A549 (cell line): Measurements from ENCODE around the gene PRMT7. TPM values are rescaled to one million over a fixed set of nuclear protein-coding genes. Genes with fewer than 3 reads are reported as not detected.

Experiments
- ATAC-seq, 2 experiments: fragments of 200-7000 bp in 1 of 2; fragments of >200 bp in 1 of 2; cut with Nextera tagmentation in 1 of 2; cut with Tn5 transposase in 1 of 2; 3 replicates each; pipeline versions ENCODE4 v1.8.0 to v1.9.1; 2018 to 2020; ENCODE audit warnings: mild to moderate bottlenecking in 1 of 2, moderate library complexity in 1 of 2
- CTCF ChIA-PET: fragments of 300-600 bp; sonication (Branson Sonifier 250); formaldehyde crosslinking; extraction: SDS; loops from one replicate; lab custom pipeline; 2021; ENCODE audit warnings: antibody characterized with exemption, inconsistent platforms; lab: Yijun Ruan, JAX
- POLR2A ChIA-PET: fragments of 350-600 bp; formaldehyde crosslinking; extraction: SDS; loops from one replicate; lab custom pipeline; 2021; ENCODE audit warnings: antibody characterized with exemption, inconsistent platforms; lab: Yijun Ruan, JAX
- DNase-seq, 2 experiments: peaks; one replicate each; pipeline versions ENCODE4 v3.0.0 to v3.0.0-alpha.2; 2011 to 2016; ENCODE audit warnings: low read depth in 1 of 2, low spot score in 1 of 2
- FAIRE-seq: peaks from 2 replicates; lab custom pipeline; 2011; peaks lifted over from hg19 to GRCh38; lab: Jason Lieb, UNC
- H3K27ac ChIP-seq, 2 experiments: fragments of >200 bp; sonication (Bioruptor Twin); formaldehyde crosslinking; 3 replicates each; pipeline ENCODE4 v1.5.1; 2016 to 2017
- H3K4me1 ChIP-seq: fragments of >200 bp; sonication (Bioruptor Twin); formaldehyde crosslinking; 3 replicates; pipeline ENCODE4 v1.6.1; 2016
- H3K4me2 ChIP-seq: fragments of >200 bp; sonication (Bioruptor Twin); formaldehyde crosslinking; 3 replicates; pipeline ENCODE4 v1.6.1; 2016
- H3K4me3 ChIP-seq: fragments of >200 bp; sonication (Bioruptor Twin); formaldehyde crosslinking; 3 replicates; pipeline ENCODE4 v1.5.1; 2016
- H3K9me3 ChIP-seq: fragments of >200 bp; sonication (Bioruptor Twin); formaldehyde crosslinking; 3 replicates; pipeline ENCODE4 v1.6.1; 2016
- CHD4 ChIP-seq: fragments of 200-600 bp; sonication (generic); IDR thresholded peaks from 2 replicates; pipeline ENCODE4 v1.6.1; 2016; ENCODE audit warnings: antibody characterized with exemption, mild to moderate bottlenecking, borderline replicate concordance
- CTCF ChIP-seq: fragments of >200 bp; sonication (Bioruptor Twin); formaldehyde crosslinking; IDR thresholded peaks from 3 replicates; pipeline ENCODE4 v1.5.1; 2016
- EHF ChIP-seq: fragments of 250-450 bp; sonication (Bioruptor Pico); IDR thresholded peaks from 2 replicates; pipeline ENCODE4 v1.5.0; 2020; ENCODE audit warnings: mild to moderate bottlenecking
- ELK1 ChIP-seq: fragments of 150-350 bp; IDR thresholded peaks from 2 replicates; pipeline ENCODE4 v1.6.1; 2014; ENCODE audit warnings: low read depth, mild to moderate bottlenecking, low read length
- ESRRA ChIP-seq: fragments of 150-350 bp; IDR thresholded peaks from 2 replicates; pipeline ENCODE4 v1.6.1; 2014; ENCODE audit warnings: mild to moderate bottlenecking, low read length, borderline replicate concordance
- GATA3 ChIP-seq: IDR thresholded peaks from 2 replicates; pipeline ENCODE4 v1.6.1; 2012; ENCODE audit warnings: borderline replicate concordance
- HDAC2 ChIP-seq: fragments of 200-600 bp; sonication (generic); IDR thresholded peaks from 2 replicates; pipeline ENCODE4 v1.6.1; 2016
- HES2 ChIP-seq: fragments of >200 bp; sonication (Bioruptor Twin); formaldehyde crosslinking; IDR thresholded peaks from 2 replicates; pipeline ENCODE4 v1.6.1; 2016
- HOXA7 ChIP-seq: fragments of 250-450 bp; sonication (Bioruptor Pico); IDR thresholded peaks from 2 replicates; pipeline ENCODE4 v1.5.0; 2020; ENCODE audit warnings: mild to moderate bottlenecking, moderate library complexity
- HOXB5 ChIP-seq: fragments of 250-450 bp; sonication (Bioruptor Pico); IDR thresholded peaks from 2 replicates; pipeline ENCODE4 v1.5.0; 2020; ENCODE audit warnings: mild to moderate bottlenecking, moderate library complexity
- JUN ChIP-seq, 2 experiments: fragments of >200 bp; sonication (Bioruptor Twin); formaldehyde crosslinking; IDR thresholded peaks; 2 replicates in 1 of 2; 3 replicates in 1 of 2; pipeline ENCODE4 v1.6.1; 2016 to 2017
- JUNB ChIP-seq: fragments of >200 bp; sonication (Bioruptor Twin); formaldehyde crosslinking; IDR thresholded peaks from 2 replicates; pipeline ENCODE4 v1.6.1; 2016
- KDM1A ChIP-seq: fragments of 200-600 bp; sonication (generic); IDR thresholded peaks from 2 replicates; pipeline ENCODE4 v1.6.1; 2016; ENCODE audit warnings: low read depth, mild to moderate bottlenecking
- KDM5A ChIP-seq: fragments of 200-600 bp; sonication (generic); IDR thresholded peaks from 2 replicates; pipeline ENCODE4 v1.6.1; 2016; ENCODE audit warnings: antibody characterized with exemption, mild to moderate bottlenecking
- MAFK ChIP-seq: fragments of 450-650 bp; IDR thresholded peaks from 2 replicates; pipeline ENCODE4 v1.6.1; 2014; ENCODE audit not compliant: partially characterized antibody
- SREBF2 ChIP-seq: fragments of 450-650 bp; IDR thresholded peaks from 2 replicates; pipeline ENCODE4 v1.6.1; 2014; ENCODE audit warnings: mild to moderate bottlenecking, moderate library complexity
- WGBS: methylation state at CpG from one replicate; pipeline ENCODE4 v1.1.6; 2017; ENCODE audit errors: missing lambda C conversion rate; 5-methylcytosine and 5-hydroxymethylcytosine counted together
- polyA plus RNA-seq, 4 experiments: library from polyadenylated mRNA; depleted of rRNA in 3 of 4; stranded (reverse); fragments of >200 nt; fragmentation: RNase III in 1 of 4; extraction: RNeasy Plus Mini Kit Qiagen cat#74134 plus additional on column Dnase treatment in 1 of 4; gene quantifications; 2 replicates in 3 of 4; 3 replicates in 1 of 4; pipeline ENCODE4 v1.2.3, GENCODE V29; 2011 to 2017
- TF ChIP-seq, protein P1 (sequence below): fragments of 250-450 bp; sonication (Bioruptor Pico); IDR thresholded peaks from 2 replicates; pipeline ENCODE4 v1.5.0; 2020; ENCODE audit warnings: low read depth, mild to moderate bottlenecking, moderate library complexity
- TF ChIP-seq, protein P2 (sequence below): IDR thresholded peaks from 2 replicates; pipeline ENCODE4 v1.6.1; 2012
- TF ChIP-seq, protein P3 (sequence below): fragments of 200-600 bp; sonication (generic); IDR thresholded peaks from 2 replicates; pipeline ENCODE4 v1.6.1; 2016; ENCODE audit warnings: antibody characterized with exemption, mild to moderate bottlenecking, moderate library complexity

PRMT7 gene
- polyA plus RNA-seq, 2 of the 4 experiments (the other 2 are of a cell fraction) = 37.1 to 44.7 TPM

DNA sequence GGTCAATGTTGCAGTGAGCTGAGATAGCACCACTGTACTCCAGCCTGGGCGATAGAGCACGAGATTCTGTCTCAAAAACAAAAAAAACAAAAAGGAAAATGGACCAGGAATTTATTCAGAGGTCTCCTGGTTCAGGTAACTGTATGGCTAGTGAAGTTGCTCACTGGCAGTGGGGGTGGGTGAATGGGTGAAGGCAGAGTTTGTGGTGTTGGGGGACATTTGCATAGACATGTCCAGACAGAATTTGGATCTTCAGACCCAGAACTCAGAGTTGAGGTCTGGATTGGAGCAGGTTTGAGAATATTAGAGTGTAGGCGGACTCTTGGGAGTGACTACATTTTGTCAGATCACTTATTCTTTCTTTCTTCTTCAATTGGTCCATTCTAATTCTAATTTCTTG, 82.5 kb downstream of the PRMT7 start:
- H3K4me1 ChIP-seq = no peaks in the 10 kb centered on the region
- FAIRE-seq = no peak
- no peak overlapping the region for H3K27ac ChIP-seq
- no peak overlapping the region for H3K4me2 ChIP-seq
- no peak for DNase-seq
- no peaks in the 10 kb centered on the region for H3K9me3 ChIP-seq
- TF ChIP-seq CTCF (no peak), GATA3 (no peak), SREBF2 (no peak), HDAC2 (no peak), JUNB (no peak), ELK1 (no peak), MAFK (no peak), CHD4 (no peak), KDM1A (no peak)
- TF ChIP-seq, protein P1, sequence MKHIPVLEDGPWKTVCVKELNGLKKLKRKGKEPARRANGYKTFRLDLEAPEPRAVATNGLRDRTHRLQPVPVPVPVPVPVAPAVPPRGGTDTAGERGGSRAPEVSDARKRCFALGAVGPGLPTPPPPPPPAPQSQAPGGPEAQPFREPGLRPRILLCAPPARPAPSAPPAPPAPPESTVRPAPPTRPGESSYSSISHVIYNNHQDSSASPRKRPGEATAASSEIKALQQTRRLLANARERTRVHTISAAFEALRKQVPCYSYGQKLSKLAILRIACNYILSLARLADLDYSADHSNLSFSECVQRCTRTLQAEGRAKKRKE = no peak
- TF ChIP-seq, all 56 proteins: peak for 0
- CTCF ChIA-PET = interaction anchor here (1.1 to 3.5 kb wide), 2 partner anchors 12 to 117 kb away, joined by 7 to 11 read pairs; no protein-coding TSS in a partner anchor
- WGBS = 46% methylated on average over 3 of the region's 3 CpGs
- POLR2A ChIA-PET = no interaction called here
- no peak overlapping the region for H3K4me3 ChIP-seq
- no peak for ATAC-seq

- no peak for TF ChIP-seq ESRRA
- no peak for TF ChIP-seq KDM5A
- TF ChIP-seq HOXB5 (CRISPR knock-in tag) = no peak
- TF ChIP-seq HES2 = no peak
- no peak for TF ChIP-seq EHF (CRISPR knock-in tag)
- no peak for TF ChIP-seq CHD4
- TF ChIP-seq GATA3 = no peak
- TF ChIP-seq SREBF2 = no peak
- TF ChIP-seq HOXA7 (CRISPR knock-in tag) = no peak
- TF ChIP-seq, protein P2, sequence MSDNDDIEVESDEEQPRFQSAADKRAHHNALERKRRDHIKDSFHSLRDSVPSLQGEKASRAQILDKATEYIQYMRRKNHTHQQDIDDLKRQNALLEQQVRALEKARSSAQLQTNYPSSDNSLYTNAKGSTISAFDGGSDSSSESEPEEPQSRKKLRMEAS = no peak
- TF ChIP-seq, protein P3, sequence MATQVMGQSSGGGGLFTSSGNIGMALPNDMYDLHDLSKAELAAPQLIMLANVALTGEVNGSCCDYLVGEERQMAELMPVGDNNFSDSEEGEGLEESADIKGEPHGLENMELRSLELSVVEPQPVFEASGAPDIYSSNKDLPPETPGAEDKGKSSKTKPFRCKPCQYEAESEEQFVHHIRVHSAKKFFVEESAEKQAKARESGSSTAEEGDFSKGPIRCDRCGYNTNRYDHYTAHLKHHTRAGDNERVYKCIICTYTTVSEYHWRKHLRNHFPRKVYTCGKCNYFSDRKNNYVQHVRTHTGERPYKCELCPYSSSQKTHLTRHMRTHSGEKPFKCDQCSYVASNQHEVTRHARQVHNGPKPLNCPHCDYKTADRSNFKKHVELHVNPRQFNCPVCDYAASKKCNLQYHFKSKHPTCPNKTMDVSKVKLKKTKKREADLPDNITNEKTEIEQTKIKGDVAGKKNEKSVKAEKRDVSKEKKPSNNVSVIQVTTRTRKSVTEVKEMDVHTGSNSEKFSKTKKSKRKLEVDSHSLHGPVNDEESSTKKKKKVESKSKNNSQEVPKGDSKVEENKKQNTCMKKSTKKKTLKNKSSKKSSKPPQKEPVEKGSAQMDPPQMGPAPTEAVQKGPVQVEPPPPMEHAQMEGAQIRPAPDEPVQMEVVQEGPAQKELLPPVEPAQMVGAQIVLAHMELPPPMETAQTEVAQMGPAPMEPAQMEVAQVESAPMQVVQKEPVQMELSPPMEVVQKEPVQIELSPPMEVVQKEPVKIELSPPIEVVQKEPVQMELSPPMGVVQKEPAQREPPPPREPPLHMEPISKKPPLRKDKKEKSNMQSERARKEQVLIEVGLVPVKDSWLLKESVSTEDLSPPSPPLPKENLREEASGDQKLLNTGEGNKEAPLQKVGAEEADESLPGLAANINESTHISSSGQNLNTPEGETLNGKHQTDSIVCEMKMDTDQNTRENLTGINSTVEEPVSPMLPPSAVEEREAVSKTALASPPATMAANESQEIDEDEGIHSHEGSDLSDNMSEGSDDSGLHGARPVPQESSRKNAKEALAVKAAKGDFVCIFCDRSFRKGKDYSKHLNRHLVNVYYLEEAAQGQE = no peak
- no peak for TF ChIP-seq JUN (IDR thresholded peaks at IDR 0.05)
- TF ChIP-seq, protein P1 = no peak
- no peak for TF ChIP-seq JUNB
- CTCF ChIA-PET = interaction anchor here (0.6 to 3.5 kb wide), 8 partner anchors 9 to 641 kb away, joined by 3 to 16 read pairs (median 4); no protein-coding TSS in a partner anchor
- DNase-seq (no peak), ATAC-seq (no peak), FAIRE-seq (no peak)
- Histone ChIP-seq H3K4me3 (no peak overlapping the region), H3K9me3 (no peaks in the 10 kb centered on the region), H3K4me2 (no peak overlapping the region), H3K27ac (no peak overlapping the region), H3K4me1 (no peaks in the 10 kb centered on the region)
- POLR2A ChIA-PET = no interaction called here
- WGBS = 49% methylated on average over 8 of the region's 8 CpGs
Observed at GRCh38 chr16:68395167-68395786, 84.5 kb downstream of the PRMT7 start.
